Parathyroid adenoma (tissue), 2 donors: ENCODE data around the gene MTG2.

ENCODE experiments used
- H2AFZ ChIP-seq: fragments of 300-600 bp; sonication (generic); one replicate; pipeline ENCODE4 v1.7.0; 2017; ENCODE audit warnings: antibody characterized with exemption, mild to moderate bottlenecking
- H3K27ac ChIP-seq: fragments of 300-600 bp; sonication (generic); one replicate; pipeline ENCODE4 v1.7.0; 2017
- H3K27me3 ChIP-seq: fragments of 300-600 bp; sonication (generic); one replicate; pipeline ENCODE4 v1.7.0; 2017; ENCODE audit warnings: low read length; ENCODE audit not compliant: control insufficient read depth, insufficient read depth
- H3K36me3 ChIP-seq: fragments of 300-600 bp; sonication (generic); one replicate; pipeline ENCODE4 v1.7.0; 2017; ENCODE audit warnings: low read length; ENCODE audit not compliant: control insufficient read depth, insufficient read depth
- H3K4me1 ChIP-seq: fragments of 300-600 bp; sonication (generic); one replicate; pipeline ENCODE4 v1.7.0; 2017; ENCODE audit warnings: control low read depth
- H3K4me2 ChIP-seq: fragments of 300-600 bp; sonication (generic); one replicate; pipeline ENCODE4 v1.7.0; 2017; ENCODE audit warnings: low read length
- H3K4me3 ChIP-seq: fragments of 300-600 bp; sonication (generic); one replicate; pipeline ENCODE4 v1.7.0; 2017; ENCODE audit warnings: low read depth, low read length
- H3K79me2 ChIP-seq: fragments of 300-600 bp; sonication (generic); one replicate; pipeline ENCODE4 v1.7.0; 2017; ENCODE audit warnings: control low read depth
- H3K9ac ChIP-seq: fragments of 300-600 bp; sonication (generic); one replicate; pipeline ENCODE4 v1.7.0; 2017; ENCODE audit warnings: mild to moderate bottlenecking
- H3K9me3 ChIP-seq: fragments of 300-600 bp; sonication (generic); one replicate; pipeline ENCODE4 v1.7.0; 2017; ENCODE audit warnings: low read length; ENCODE audit not compliant: control insufficient read depth
- CTCF ChIP-seq: fragments of 300-600 bp; sonication (generic); IDR thresholded peaks from one replicate; pipeline ENCODE4 v1.7.0; 2017; ENCODE audit warnings: antibody characterized with exemption, mild to moderate bottlenecking
- donor health status: primary hyperparathyroidism.

Gene MTG2

GRCh38 chr20:62202676-62203377 lies 20.0 kb downstream of the MTG2 start:
- Histone ChIP-seq H3K4me3 (no peak overlapping the region), H3K4me1 (no peaks in the 10 kb centered on the region), H3K36me3 (no peaks in the 10 kb centered on the region), H3K27me3 (no peaks in the 10 kb centered on the region), H2AFZ (no peak overlapping the region), H3K9me3 (no peaks in the 10 kb centered on the region), H3K27ac (no peak overlapping the region), H3K4me2 (no peak overlapping the region), H3K79me2 (no peaks in the 10 kb centered on the region), H3K9ac (no peak overlapping the region)
- no peak for TF ChIP-seq CTCF

GRCh38 chr20:62203378-62204030 lies 20.7 kb downstream of the MTG2 start:
- H2AFZ ChIP-seq = no peak overlapping the region

GRCh38 chr20:62205618-62206387 lies 23.0 kb downstream of the MTG2 start:
- H3K27ac ChIP-seq = no peak overlapping the region
- no peaks in the 10 kb centered on the region for H3K36me3 ChIP-seq
- H3K79me2 ChIP-seq = no peaks in the 10 kb centered on the region
- no peak overlapping the region for H3K4me3 ChIP-seq
- no peaks in the 10 kb centered on the region for H3K4me1 ChIP-seq
- no peak for TF ChIP-seq CTCF
- no peak overlapping the region for H3K4me2 ChIP-seq
- no peaks in the 10 kb centered on the region for H3K9me3 ChIP-seq
- no peak overlapping the region for H3K9ac ChIP-seq
- no peak overlapping the region for H2AFZ ChIP-seq
- H3K27me3 ChIP-seq = no peaks in the 10 kb centered on the region

More at GRCh38 chr20:62203378-62204030, 20.7 kb downstream of the MTG2 start:
- Histone ChIP-seq H3K9ac (no peak overlapping the region), H3K27me3 (no peaks in the 10 kb centered on the region), H3K4me1 (no peaks in the 10 kb centered on the region), H3K9me3 (no peaks in the 10 kb centered on the region), H3K4me2 (no peak overlapping the region), H3K27ac (no peak overlapping the region), H3K79me2 (no peaks in the 10 kb centered on the region), H3K36me3 (no peaks in the 10 kb centered on the region), H3K4me3 (no peak overlapping the region)
- no peak for TF ChIP-seq CTCF

- no peak overlapping the region for H3K27ac ChIP-seq
- no peak for TF ChIP-seq CTCF
- no peaks in the 10 kb centered on the region for H3K9me3 ChIP-seq
- H3K4me3 ChIP-seq = no peak overlapping the region
- no peak overlapping the region for H3K9ac ChIP-seq
- H3K79me2 ChIP-seq = no peaks in the 10 kb centered on the region
- H3K4me1 ChIP-seq = no peaks in the 10 kb centered on the region
- no peak overlapping the region for H3K4me2 ChIP-seq
- no peaks in the 10 kb centered on the region for H3K36me3 ChIP-seq
- no peak overlapping the region for H2AFZ ChIP-seq
- H3K27me3 ChIP-seq = no peaks in the 10 kb centered on the region
Measured at GRCh38 chr20:62206388-62206775, 23.6 kb downstream of the MTG2 start.
